CD14-positive monocyte (primary cell): Measurements from ENCODE around the gene KMT2D. TPM values are rescaled to one million over a fixed set of nuclear protein-coding genes. Genes with fewer than 3 reads are reported as not detected.

ENCODE experiments used
- DNase-seq, 3 donors: peaks; one replicate each; pipeline ENCODE4 v3.0.0-alpha.2; 2011 to 2022
- H2AFZ ChIP-seq: 2 replicates; pipeline ENCODE4 v1.6.0; 2012; ENCODE audit warnings: mild to moderate bottlenecking, low read depth, low read length, inconsistent platforms; ENCODE audit not compliant: insufficient read depth, poor library complexity, severe bottlenecking
- H3K27ac ChIP-seq, 2 donors: 1 replicate in 1 of 2; 2 replicates in 1 of 2; pipeline ENCODE4 v1.5.1; 2012 to 2013; ENCODE audit warnings: low read length in 2 of 2, control low read depth in 1 of 2, inconsistent platforms in 1 of 2, low read depth in 1 of 2, mild to moderate bottlenecking in 1 of 2
- H3K27me3 ChIP-seq, 2 donors: one replicate each; pipeline versions ENCODE4 v1.6.0 to v1.6.1; 2011 to 2013; ENCODE audit warnings: low read length in 2 of 2; ENCODE audit not compliant: control insufficient read depth in 2 of 2, insufficient read depth in 2 of 2
- H3K36me3 ChIP-seq, 2 donors: replicated peaks in 1 of 2; 1 replicate in 1 of 2; 2 replicates in 1 of 2; pipeline versions ENCODE4 v1.5.1 to v1.6.1; 2012 to 2013; ENCODE audit warnings: low read length in 2 of 2, control low read depth in 1 of 2, inconsistent platforms in 1 of 2, mild to moderate bottlenecking in 1 of 2; ENCODE audit not compliant: insufficient read depth in 2 of 2, control insufficient read depth in 1 of 2
- H3K4me1 ChIP-seq, 2 donors: 1 replicate in 1 of 2; 2 replicates in 1 of 2; pipeline versions ENCODE4 v1.5.1 to v1.6.1; 2012 to 2013; ENCODE audit warnings: low read length in 2 of 2, control low read depth in 1 of 2, inconsistent platforms in 1 of 2, mild to moderate bottlenecking in 1 of 2, moderate library complexity in 1 of 2; ENCODE audit not compliant: insufficient read depth in 2 of 2, control insufficient read depth in 1 of 2
- H3K4me2 ChIP-seq: replicated peaks from 2 replicates; pipeline ENCODE3; 2012; ENCODE audit warnings: low read length, moderate library complexity, mild to moderate bottlenecking; ENCODE audit not compliant: poor library complexity, severe bottlenecking; ENCODE audit errors: extremely low read depth
- H3K4me3 ChIP-seq, 3 experiments: fragments of 200-600 bp in 1 of 3; sonication (generic) in 1 of 3; replicated peaks in 1 of 3; 1 replicate in 2 of 3; 2 replicates in 1 of 3; pipeline ENCODE4 v1.5.1; 2011 to 2013; ENCODE audit warnings: low read length in 3 of 3, mild to moderate bottlenecking in 3 of 3, control low read depth in 2 of 3, low read depth in 2 of 3, inconsistent platforms in 1 of 3, moderate library complexity in 1 of 3
- H3K79me2 ChIP-seq: 2 replicates; pipeline ENCODE4 v1.6.0; 2012; ENCODE audit warnings: mild to moderate bottlenecking, control low read depth, inconsistent platforms, low read length, moderate library complexity; ENCODE audit not compliant: insufficient read depth
- H3K9ac ChIP-seq: 2 replicates; pipeline ENCODE4 v1.6.0; 2017; ENCODE audit warnings: low read length, mild to moderate bottlenecking; ENCODE audit not compliant: insufficient read depth, poor library complexity, severe bottlenecking
- H3K9me3 ChIP-seq, 2 donors: replicated peaks in 1 of 2; 1 replicate in 1 of 2; 2 replicates in 1 of 2; pipeline versions ENCODE4 v1.5.1 to v1.6.1; 2012 to 2013; ENCODE audit warnings: low read length in 2 of 2, control low read depth in 1 of 2; ENCODE audit not compliant: control insufficient read depth in 1 of 2, insufficient read depth in 1 of 2
- H4K20me1 ChIP-seq: 2 replicates; pipeline ENCODE4 v1.6.0; 2012; ENCODE audit warnings: mild to moderate bottlenecking, low read length, control low read depth, moderate library complexity; ENCODE audit not compliant: insufficient read depth
- H3K27ac Mint-ChIP-seq, 7 donors: one replicate each; pipeline ENCODE4 v1.8.0; 2020; ENCODE audit warnings: mild to moderate bottlenecking in 7 of 7, mixed read lengths in 7 of 7, moderate library complexity in 6 of 7, inconsistent platforms in 2 of 7
- H3K27me3 Mint-ChIP-seq, 3 donors: one replicate each; pipeline ENCODE4 v1.8.0; 2021 to 2022; ENCODE audit warnings: low read depth in 3 of 3, mild to moderate bottlenecking in 3 of 3, mixed read lengths in 3 of 3, moderate library complexity in 3 of 3, inconsistent platforms in 1 of 3
- H3K36me3 Mint-ChIP-seq, 2 donors: one replicate each; pipeline ENCODE4 v1.8.0; 2020; ENCODE audit warnings: mixed read lengths in 2 of 2, inconsistent platforms in 1 of 2, mild to moderate bottlenecking in 1 of 2
- H3K4me1 Mint-ChIP-seq: one replicate; pipeline ENCODE4 v1.8.0; 2020; ENCODE audit warnings: mild to moderate bottlenecking, mixed read lengths
- H3K4me3 Mint-ChIP-seq, 2 donors: one replicate each; pipeline ENCODE4 v1.8.0; 2020; ENCODE audit warnings: mild to moderate bottlenecking in 2 of 2, mixed read lengths in 2 of 2, moderate library complexity in 1 of 2
- H3K9me3 Mint-ChIP-seq, 7 donors: one replicate each; pipeline ENCODE4 v1.8.0; 2020 to 2022; ENCODE audit warnings: mixed read lengths in 7 of 7, mild to moderate bottlenecking in 6 of 7, moderate library complexity in 6 of 7, inconsistent platforms in 2 of 7
- CTCF ChIP-seq: fragments of 200-600 bp; IDR thresholded peaks from one replicate; pipeline ENCODE4 v1.8.0; 2022; ENCODE audit warnings: antibody characterized with exemption, mild to moderate bottlenecking
- WGBS: methylation state at CpG from one replicate; pipeline ENCODE4 v1.1.5; 2013; ENCODE audit warnings: missing lambda C conversion rate; ENCODE audit not compliant: insufficient coverage; 5-methylcytosine and 5-hydroxymethylcytosine counted together
- intact Hi-C, 2 donors: fragments of 100-400 bp; cut with micrococcal nuclease; formaldehyde crosslinking; loops; one replicate each; pipeline versions ENCODE4 v1.15.0 to v1.15.1; 2023
- polyA plus RNA-seq, 3 donors: library from polyadenylated mRNA; depleted of rRNA in 1 of 3; unstranded in 2 of 3; stranded (reverse) in 1 of 3; fragments of 300-500 nt in 2 of 3; fragments of >200 nt in 1 of 3; fragmentation: Illumina TruSeq in 2 of 3; gene quantifications; 1 replicate in 2 of 3; 2 replicates in 1 of 3; pipeline ENCODE4 v1.2.3, GENCODE V29; 2012 to 2021

The KMT2D gene
- polyA plus RNA-seq, 3 donors: 1.2 to 66.9 (median 2.7) TPM

GRCh38 chr12:49104822-49105221 is 44.2 kb upstream of the KMT2D start:
- intact Hi-C loops: no loop called here
- WGBS: 92% methylated on average over 2 of the region's 3 CpGs
- H4K20me1 ChIP-seq: peaks cover 80% of the 10 kb centered on the region
- no peak overlapping the region for H3K9ac ChIP-seq
- Mint-ChIP-seq H3K36me3 (peaks cover 60 to 62% of the 10 kb centered on the region in 2 donors), H3K27me3 (peaks cover 0 to 1% (median 0%) of the 10 kb centered on the region in 3 donors), H3K27ac (peak overlapping the region in 1 of 7 donors; percentile 72), H3K4me3 (no peak overlapping the region), H3K9me3 (no peaks in the 10 kb centered on the region), H3K4me1 (peaks cover 57% of the 10 kb centered on the region)
- H3K79me2 ChIP-seq: peaks cover 37% of the 10 kb centered on the region
- peak overlapping the region; percentile 8 for H3K4me2 ChIP-seq
- H2AFZ ChIP-seq: no peak overlapping the region
- H3K36me3 ChIP-seq: peaks cover 43 to 64% of the 10 kb centered on the region in 2 donors
- H3K4me3 ChIP-seq: peak overlapping the region in 1 of 3 experiments; percentile 40
- no peak for TF ChIP-seq CTCF
- peaks cover 61 to 65% of the 10 kb centered on the region in 2 donors for H3K4me1 ChIP-seq
- DNase-seq: no peak
- no peaks in the 10 kb centered on the region for H3K9me3 ChIP-seq
- H3K27me3 ChIP-seq: no peaks in the 10 kb centered on the region
- H3K27ac ChIP-seq: peak overlapping the region in 1 of 2 donors; percentile 64

GRCh38 chr12:49100380-49100779 is 39.8 kb upstream of the KMT2D start:
- H2AFZ ChIP-seq: no peak overlapping the region
- Mint-ChIP-seq H3K4me3 (no peak overlapping the region), H3K9me3 (peaks cover 0 to 1% (median 0%) of the 10 kb centered on the region in 7 donors), H3K27ac (no peak overlapping the region), H3K27me3 (peaks cover 10 to 13% (median 10%) of the 10 kb centered on the region in 3 donors), H3K4me1 (peaks cover 13% of the 10 kb centered on the region), H3K36me3 (peaks cover 84 to 92% of the 10 kb centered on the region in 2 donors)
- intact Hi-C loops: no loop called here
- no peak for TF ChIP-seq CTCF
- H3K36me3 ChIP-seq: peaks cover 65 to 99% of the 10 kb centered on the region in 2 donors
- H3K4me3 ChIP-seq: no peak overlapping the region
- H3K79me2 ChIP-seq: peaks cover 6% of the 10 kb centered on the region
- no peak overlapping the region for H3K9ac ChIP-seq
- DNase-seq: no peak
- no peak overlapping the region for H3K4me2 ChIP-seq
- peaks cover 20 to 21% of the 10 kb centered on the region in 2 donors for H3K4me1 ChIP-seq
- peaks cover 6% of the 10 kb centered on the region in 2 donors for H3K27me3 ChIP-seq
- H4K20me1 ChIP-seq: peaks cover 55% of the 10 kb centered on the region
- no peak overlapping the region for H3K27ac ChIP-seq
- H3K9me3 ChIP-seq: no peaks in the 10 kb centered on the region
- WGBS: 100% methylated on average over 2 of the region's 6 CpGs
